GM18499 (cell line): Measurements from ENCODE around the gene TBC1D22B.
A peak's percentile ranks its signal among the peaks of the same experiment; 100 is the strongest.

ENCODE experiments used
- ATAC-seq: cut with Tn5 transposase; IDR thresholded peaks from one replicate; pipeline ENCODE4 v1.9.1; 2021; ENCODE audit warnings: moderate number of reproducible peaks; ENCODE audit not compliant: insufficient read depth, unreplicated experiment

The TBC1D22B gene

DNA sequence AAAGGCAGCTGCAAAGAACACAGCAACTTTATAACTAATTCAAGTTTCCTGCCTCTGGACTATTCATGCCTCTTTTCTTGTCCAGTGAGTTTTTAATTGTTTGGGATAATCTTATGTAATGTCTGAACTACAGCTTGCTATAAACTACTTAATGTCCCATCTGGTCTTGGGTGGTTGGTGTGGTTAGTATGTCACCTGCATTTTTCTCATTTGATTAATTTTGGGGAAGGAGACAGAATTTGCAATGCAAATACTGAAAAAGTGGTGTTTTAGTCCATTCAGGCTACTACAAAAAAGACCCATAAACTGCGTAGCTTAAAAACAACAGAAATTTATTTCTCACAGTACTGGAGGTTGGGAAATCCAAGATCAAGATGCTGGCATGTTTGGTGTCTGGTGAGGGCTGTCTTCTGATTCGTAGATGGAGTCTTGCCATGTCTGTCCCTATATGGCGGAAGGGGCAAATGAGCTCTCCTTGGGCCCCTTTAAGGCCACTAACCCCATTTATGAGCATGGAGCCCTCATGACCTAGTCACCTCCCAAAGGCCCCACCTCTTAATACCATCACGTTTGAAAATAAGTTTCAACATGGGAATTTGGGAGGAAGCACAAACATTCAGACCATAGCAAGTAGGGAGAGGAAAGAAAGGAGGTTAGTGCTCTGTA, 118.6 kb downstream of the TBC1D22B start:
- ATAC-seq, result no peak

DNA sequence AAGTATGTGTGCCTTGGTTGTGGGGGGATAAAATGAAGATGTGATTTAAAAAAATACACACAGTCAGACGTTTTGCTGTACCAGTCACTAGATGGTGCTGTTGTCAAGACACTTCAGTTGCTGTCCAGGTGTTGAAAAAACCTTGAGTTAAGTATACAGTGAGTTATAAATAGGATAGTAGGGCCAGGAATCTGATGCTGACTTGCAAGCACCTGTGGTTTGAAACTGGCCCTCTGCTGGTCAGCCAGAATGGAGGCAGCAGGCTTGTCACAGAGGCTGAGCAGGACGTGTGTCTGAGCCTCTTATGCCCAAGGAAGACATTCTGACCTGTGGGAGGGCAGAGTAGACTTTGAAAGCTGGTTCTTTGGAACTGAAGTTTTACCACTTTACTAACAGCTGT, 124.0 kb downstream of the TBC1D22B start:
- ATAC-seq, result peak; percentile 59
